ENCODE data around the gene SREBF1.
A peak's percentile ranks its signal among the peaks of the same experiment; 100 is the strongest.

SREBF1 gene

GRCh38 chr17:17839791-17840707 lies 3.3 kb upstream of the SREBF1 start:
- Histone ChIP-seq H3K9ac (ENCODE audit: low read length in 2 of 2) (peak overlapping the region; percentile 84), H3K27ac (ENCODE audit: low read length) (peak overlapping the region; percentile 96), H3K4me3 (ENCODE audit: low read length in 2 of 2) (peak overlapping the region; percentile 73 to 74), H3K27me3 (ENCODE audit: control insufficient read depth in 1 of 2, insufficient read depth in 2 of 2, low read length in 2 of 2) (no peaks in the 10 kb centered on the region), H3K4me1 (ENCODE audit: control insufficient read depth, insufficient read depth, low read length) (peaks cover 54% of the 10 kb centered on the region), H3K36me3 (ENCODE audit: control insufficient read depth in 2 of 2, insufficient read depth in 2 of 2, low read length in 2 of 2) (no peaks in the 10 kb centered on the region), H3K9me3 (ENCODE audit: control insufficient read depth in 2 of 2, low read length in 2 of 2) (no peaks in the 10 kb centered on the region)

DNA sequence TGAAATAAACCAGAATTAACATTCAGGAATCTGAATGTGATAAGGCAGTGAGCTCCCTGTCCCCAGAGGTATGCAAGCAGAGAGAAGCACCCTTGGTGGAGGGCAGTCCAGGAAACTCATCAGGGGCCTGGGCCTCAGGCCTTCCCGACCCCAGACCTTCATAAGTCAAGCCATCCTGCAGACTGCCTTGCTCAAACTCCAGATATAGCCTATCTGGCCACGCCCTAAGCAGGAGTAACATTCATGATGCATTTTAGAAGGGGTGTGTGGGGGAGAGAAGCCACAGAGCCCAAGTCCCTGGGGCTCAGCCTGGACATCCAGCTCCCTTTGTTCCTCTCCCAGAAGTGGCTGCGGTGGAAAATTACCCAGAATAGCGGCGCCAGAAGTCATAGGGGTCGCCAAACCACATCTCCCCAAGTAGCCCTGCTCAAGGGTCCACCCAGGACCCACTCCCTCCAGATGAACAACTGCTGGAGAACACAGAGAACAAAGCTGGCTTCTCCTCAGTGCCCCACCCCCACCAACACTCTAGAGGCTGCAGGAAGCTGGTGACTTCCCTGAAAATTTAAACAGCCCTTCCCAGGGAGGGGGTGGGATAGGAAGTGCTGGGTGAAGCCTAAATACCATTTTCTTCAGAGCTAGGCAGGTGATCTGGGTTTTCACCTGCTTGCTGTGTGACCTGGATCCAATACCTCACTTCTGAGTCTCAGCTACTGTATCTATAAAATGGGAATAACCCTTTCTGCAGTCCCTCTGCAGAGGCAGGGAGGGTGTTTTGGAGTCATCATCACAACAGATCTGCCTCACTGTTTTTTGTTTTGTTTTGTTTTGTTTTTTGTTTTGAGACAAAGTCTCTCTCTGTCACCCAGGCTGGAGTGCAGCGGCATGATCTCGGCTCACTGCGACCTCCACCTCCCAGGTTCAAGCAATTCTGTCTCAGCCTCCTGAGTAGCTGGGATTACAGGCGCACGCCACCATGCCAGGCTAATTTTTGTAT lies 1.5 kb upstream of the SREBF1 start:
- Histone ChIP-seq H3K27me3 (ENCODE audit: control insufficient read depth in 1 of 2, insufficient read depth in 2 of 2, low read length in 2 of 2) (no peaks in the 10 kb centered on the region), H3K36me3 (ENCODE audit: control insufficient read depth in 2 of 2, insufficient read depth in 2 of 2, low read length in 2 of 2) (no peaks in the 10 kb centered on the region), H3K4me1 (ENCODE audit: control insufficient read depth, insufficient read depth, low read length) (peaks cover 59% of the 10 kb centered on the region), H3K4me3 (ENCODE audit: low read length in 2 of 2) (peak overlapping the region in 1 of 2 donors; percentile 90), H3K27ac (ENCODE audit: low read length) (peak overlapping the region; percentile 96), H3K9ac (ENCODE audit: low read length in 2 of 2) (peak overlapping the region in 1 of 2 donors; percentile 95), H3K9me3 (ENCODE audit: control insufficient read depth in 2 of 2, low read length in 2 of 2) (no peaks in the 10 kb centered on the region)

GRCh38 chr17:17837380-17837821 lies 615 bp upstream of the SREBF1 start:
- peak overlapping the region; percentile 95 to 96 for H3K9ac ChIP-seq (ENCODE audit: low read length in 2 of 2)
- peaks cover 60% of the 10 kb centered on the region for H3K4me1 ChIP-seq (ENCODE audit: control insufficient read depth, insufficient read depth, low read length)
- H3K36me3 ChIP-seq (ENCODE audit: control insufficient read depth in 2 of 2, insufficient read depth in 2 of 2, low read length in 2 of 2) = no peaks in the 10 kb centered on the region
- peak overlapping the region; percentile 96 for H3K27ac ChIP-seq (ENCODE audit: low read length)
- no peaks in the 10 kb centered on the region for H3K27me3 ChIP-seq (ENCODE audit: control insufficient read depth in 1 of 2, insufficient read depth in 2 of 2, low read length in 2 of 2)
- peak overlapping the region; percentile 54 to 90 for H3K4me3 ChIP-seq (ENCODE audit: low read length in 2 of 2)
- no peaks in the 10 kb centered on the region for H3K9me3 ChIP-seq (ENCODE audit: control insufficient read depth in 2 of 2, low read length in 2 of 2)

DNA sequence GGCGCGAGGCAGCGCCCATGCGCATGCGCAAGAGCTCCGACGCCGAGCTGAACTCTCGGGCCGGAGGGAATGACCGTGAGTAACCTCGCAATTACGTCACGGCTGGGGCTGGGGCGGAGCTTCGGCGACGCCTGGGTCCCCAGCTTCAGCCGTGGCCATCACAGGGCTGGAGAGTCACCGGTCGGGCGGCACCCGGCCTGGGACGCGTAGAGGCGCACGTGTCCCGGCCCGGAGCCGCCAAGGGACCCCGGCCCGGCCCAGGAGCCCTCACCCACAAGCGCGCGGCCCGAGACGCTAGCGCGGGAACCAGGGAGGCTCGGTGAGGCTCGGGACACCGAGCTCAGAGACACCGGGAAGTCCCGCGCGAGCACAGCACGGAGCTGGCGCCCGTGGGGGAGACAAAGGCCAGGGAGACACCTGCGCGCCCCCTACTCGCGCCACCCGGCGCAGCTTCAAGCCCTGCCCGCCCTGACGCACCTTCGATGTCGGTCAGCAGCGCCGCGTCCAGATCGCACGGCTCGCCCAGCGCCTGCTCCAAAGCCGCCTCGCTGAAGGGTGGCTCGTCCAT lies 452 bp downstream of the SREBF1 start:
- Histone ChIP-seq H3K4me1 (ENCODE audit: control insufficient read depth, insufficient read depth, low read length) (peaks cover 65% of the 10 kb centered on the region), H3K27ac (ENCODE audit: low read length) (peak overlapping the region; percentile 96), H3K27me3 (ENCODE audit: control insufficient read depth in 1 of 2, insufficient read depth in 2 of 2, low read length in 2 of 2) (no peaks in the 10 kb centered on the region), H3K4me3 (ENCODE audit: low read length in 2 of 2) (peak overlapping the region; percentile 54 to 90), H3K36me3 (ENCODE audit: control insufficient read depth in 2 of 2, insufficient read depth in 2 of 2, low read length in 2 of 2) (no peaks in the 10 kb centered on the region), H3K9ac (ENCODE audit: low read length in 2 of 2) (peak overlapping the region; percentile 95 to 96), H3K9me3 (ENCODE audit: control insufficient read depth in 2 of 2, low read length in 2 of 2) (no peaks in the 10 kb centered on the region)

GRCh38 chr17:17835415-17836249 lies 1.2 kb downstream of the SREBF1 start:
- H3K4me3 ChIP-seq (ENCODE audit: low read length in 2 of 2) = peak overlapping the region; percentile 54 to 90
- peaks cover 65% of the 10 kb centered on the region for H3K4me1 ChIP-seq (ENCODE audit: control insufficient read depth, insufficient read depth, low read length)

GRCh38 chr17:17834974-17835373 lies 1.8 kb downstream of the SREBF1 start:
- H3K36me3 ChIP-seq (ENCODE audit: control insufficient read depth in 2 of 2, insufficient read depth in 2 of 2, low read length in 2 of 2) = peaks cover 0 to 2% of the 10 kb centered on the region in 2 donors
- peaks cover 62% of the 10 kb centered on the region for H3K4me1 ChIP-seq (ENCODE audit: control insufficient read depth, insufficient read depth, low read length)
- H3K27me3 ChIP-seq (ENCODE audit: control insufficient read depth in 1 of 2, insufficient read depth in 2 of 2, low read length in 2 of 2) = no peaks in the 10 kb centered on the region
- H3K9ac ChIP-seq (ENCODE audit: low read length in 2 of 2) = no peak overlapping the region
- no peaks in the 10 kb centered on the region for H3K9me3 ChIP-seq (ENCODE audit: control insufficient read depth in 2 of 2, low read length in 2 of 2)
- H3K27ac ChIP-seq (ENCODE audit: low read length) = peak overlapping the region; percentile 96
- peak overlapping the region; percentile 54 to 90 for H3K4me3 ChIP-seq (ENCODE audit: low read length in 2 of 2)

More at GRCh38 chr17:17835415-17836249, 1.2 kb downstream of the SREBF1 start:
- Histone ChIP-seq H3K9ac (ENCODE audit: low read length in 2 of 2) (peak overlapping the region; percentile 95 to 96), H3K27me3 (ENCODE audit: control insufficient read depth in 1 of 2, insufficient read depth in 2 of 2, low read length in 2 of 2) (no peaks in the 10 kb centered on the region), H3K27ac (ENCODE audit: low read length) (peak overlapping the region; percentile 96), H3K36me3 (ENCODE audit: control insufficient read depth in 2 of 2, insufficient read depth in 2 of 2, low read length in 2 of 2) (peaks cover 0 to 1% of the 10 kb centered on the region in 2 donors), H3K9me3 (ENCODE audit: control insufficient read depth in 2 of 2, low read length in 2 of 2) (no peaks in the 10 kb centered on the region)

GRCh38 chr17:17833658-17834357 lies 3.0 kb downstream of the SREBF1 start:
- no peak overlapping the region for H3K4me3 ChIP-seq (ENCODE audit: low read length in 2 of 2)
- peaks cover 0 to 2% of the 10 kb centered on the region in 2 donors for H3K36me3 ChIP-seq (ENCODE audit: control insufficient read depth in 2 of 2, insufficient read depth in 2 of 2, low read length in 2 of 2)
- H3K27me3 ChIP-seq (ENCODE audit: control insufficient read depth in 1 of 2, insufficient read depth in 2 of 2, low read length in 2 of 2) = no peaks in the 10 kb centered on the region
- H3K4me1 ChIP-seq (ENCODE audit: control insufficient read depth, insufficient read depth, low read length) = peaks cover 57% of the 10 kb centered on the region
- no peaks in the 10 kb centered on the region for H3K9me3 ChIP-seq (ENCODE audit: control insufficient read depth in 2 of 2, low read length in 2 of 2)
- no peak overlapping the region for H3K9ac ChIP-seq (ENCODE audit: low read length in 2 of 2)
- no peak overlapping the region for H3K27ac ChIP-seq (ENCODE audit: low read length)

DNA sequence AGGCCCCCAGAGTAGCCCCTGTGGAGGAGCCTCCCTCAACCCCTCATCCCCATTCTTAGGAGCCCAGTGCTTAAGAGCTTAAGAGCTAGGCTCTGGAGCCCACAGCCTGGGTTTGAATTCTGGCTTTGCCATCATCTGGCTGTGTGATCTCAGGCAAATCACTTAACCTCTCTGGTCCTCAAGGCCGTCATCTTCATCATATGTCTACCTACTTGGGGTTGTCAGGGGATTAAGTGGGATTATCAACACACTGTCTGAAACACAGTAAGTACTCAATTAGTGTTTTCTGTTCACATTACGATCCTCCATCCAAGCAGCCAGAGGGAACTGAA lies 4.8 kb downstream of the SREBF1 start:
- Histone ChIP-seq H3K36me3 (ENCODE audit: control insufficient read depth in 2 of 2, insufficient read depth in 2 of 2, low read length in 2 of 2) (peaks cover 0 to 4% of the 10 kb centered on the region in 2 donors), H3K27me3 (ENCODE audit: control insufficient read depth in 1 of 2, insufficient read depth in 2 of 2, low read length in 2 of 2) (no peaks in the 10 kb centered on the region), H3K27ac (ENCODE audit: low read length) (peak overlapping the region; percentile 71), H3K4me3 (ENCODE audit: low read length in 2 of 2) (peak overlapping the region in 1 of 2 donors; percentile 8), H3K9ac (ENCODE audit: low read length in 2 of 2) (peak overlapping the region; percentile 47 to 64), H3K4me1 (ENCODE audit: control insufficient read depth, insufficient read depth, low read length) (peaks cover 43% of the 10 kb centered on the region), H3K9me3 (ENCODE audit: control insufficient read depth in 2 of 2, low read length in 2 of 2) (no peaks in the 10 kb centered on the region)

DNA sequence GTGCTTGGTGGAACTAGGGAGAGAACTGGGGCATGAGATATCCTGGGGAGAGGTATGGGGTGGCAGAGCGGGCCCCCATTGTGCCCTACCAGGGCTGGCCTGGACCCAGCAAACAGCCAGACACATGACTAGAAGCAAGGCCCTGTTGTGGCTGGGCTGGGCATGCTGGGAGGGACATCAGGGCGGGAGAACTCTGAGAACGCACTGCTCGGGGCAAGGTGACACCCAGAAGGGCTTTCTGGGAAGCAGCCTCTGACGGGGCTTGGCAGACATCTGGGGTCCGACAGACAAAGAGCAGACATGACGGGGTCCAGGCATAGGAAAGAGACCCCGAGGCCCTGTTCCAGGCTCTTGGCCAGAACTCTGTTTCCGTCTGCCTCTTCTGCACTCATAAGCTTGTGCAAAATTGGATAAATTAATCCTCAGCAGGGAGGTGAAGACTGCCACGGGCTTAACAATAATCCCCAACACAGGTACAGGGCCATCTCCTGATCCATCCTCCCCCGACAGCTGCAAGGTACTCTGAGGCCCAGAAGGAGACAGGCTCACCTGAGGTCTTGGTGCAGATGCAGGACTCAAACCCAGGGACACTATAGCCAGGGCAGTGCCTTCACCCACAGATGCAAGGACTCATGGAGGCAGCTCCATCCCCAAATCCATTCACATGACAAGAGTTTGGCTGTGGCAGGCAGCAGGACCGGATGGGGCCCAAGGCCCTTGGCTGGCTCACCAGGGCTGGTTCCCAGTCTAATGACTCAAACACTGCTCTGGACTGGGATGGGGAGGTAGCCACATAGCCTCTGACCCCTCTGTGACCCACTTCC lies 5.4 kb downstream of the SREBF1 start:
- Histone ChIP-seq H3K27ac (ENCODE audit: low read length) (peak overlapping the region; percentile 71), H3K4me1 (ENCODE audit: control insufficient read depth, insufficient read depth, low read length) (peaks cover 44% of the 10 kb centered on the region)

More for the DNA sequence above, 5.4 kb downstream of the SREBF1 start:
- H3K4me3 ChIP-seq (ENCODE audit: low read length in 2 of 2) = peak overlapping the region in 1 of 2 donors; percentile 55
- peak overlapping the region; percentile 47 to 64 for H3K9ac ChIP-seq (ENCODE audit: low read length in 2 of 2)
- peaks cover 0 to 4% of the 10 kb centered on the region in 2 donors for H3K36me3 ChIP-seq (ENCODE audit: control insufficient read depth in 2 of 2, insufficient read depth in 2 of 2, low read length in 2 of 2)
- H3K27me3 ChIP-seq (ENCODE audit: control insufficient read depth in 1 of 2, insufficient read depth in 2 of 2, low read length in 2 of 2) = no peaks in the 10 kb centered on the region
- H3K9me3 ChIP-seq (ENCODE audit: control insufficient read depth in 2 of 2, low read length in 2 of 2) = no peaks in the 10 kb centered on the region
